D341Med (cell line): ENCODE results near the gene EIF4G3.
"Not testable (repeated sequence)": the region's sequence is repeated elsewhere in the genome, so short reads cannot be mapped to it uniquely, and the experiment has no call there.

Experiments used
- DNase-seq: peaks from one replicate; pipeline ENCODE4 v3.0.0; 2012; ENCODE audit warnings: low spot score

The EIF4G3 gene

GRCh38 chr1:21030181-21030580 is 146.5 kb downstream of the EIF4G3 start:
- DNase-seq = no peak

GRCh38 chr1:21028520-21029145 is 148.1 kb downstream of the EIF4G3 start:
- no peak for DNase-seq

GRCh38 chr1:21027805-21028204 is 148.9 kb downstream of the EIF4G3 start:
- DNase-seq = no peak

- DNase-seq = no peak
Measured at GRCh38 chr1:21024918-21025317, 151.8 kb downstream of the EIF4G3 start.

GRCh38 chr1:21024136-21024896 is 152.4 kb downstream of the EIF4G3 start:
- not testable (repeated sequence) for DNase-seq

- no peak for DNase-seq
Measured at GRCh38 chr1:21022279-21023040, 154.2 kb downstream of the EIF4G3 start.

- no peak for DNase-seq
Measured at GRCh38 chr1:21021311-21021710, 155.4 kb downstream of the EIF4G3 start.

GRCh38 chr1:21020151-21020550 is 156.5 kb downstream of the EIF4G3 start:
- DNase-seq = no peak

- no peak for DNase-seq
Measured at GRCh38 chr1:21018673-21019072, 158.0 kb downstream of the EIF4G3 start.

GRCh38 chr1:21013510-21013909 is 163.2 kb downstream of the EIF4G3 start:
- no peak for DNase-seq

- no peak for DNase-seq
Measured at GRCh38 chr1:21012937-21013336, 163.8 kb downstream of the EIF4G3 start.

- DNase-seq = no peak
Measured at GRCh38 chr1:21007876-21008275, 168.8 kb downstream of the EIF4G3 start.

- no peak for DNase-seq
Measured at GRCh38 chr1:21005466-21006239, 171.0 kb downstream of the EIF4G3 start.

- DNase-seq = no peak
Measured at GRCh38 chr1:21003281-21004045, 173.2 kb downstream of the EIF4G3 start.

- no peak for DNase-seq
Measured at GRCh38 chr1:21001042-21001441, 175.7 kb downstream of the EIF4G3 start.

GRCh38 chr1:21000245-21000594 is 176.5 kb downstream of the EIF4G3 start:
- DNase-seq = no peak

- DNase-seq = no peak
Measured at GRCh38 chr1:20999525-21000244, 177.0 kb downstream of the EIF4G3 start.

- no peak for DNase-seq
Measured at GRCh38 chr1:20998826-20999225, 177.9 kb downstream of the EIF4G3 start.

- no peak for DNase-seq
Measured at GRCh38 chr1:20997602-20998224, 179.0 kb downstream of the EIF4G3 start.

- DNase-seq = no peak
Measured at GRCh38 chr1:20996554-20996953, 180.1 kb downstream of the EIF4G3 start.
